HepG2 (cell line): ENCODE results near the gene RNF8. TPM values are rescaled to one million over a fixed set of nuclear protein-coding genes. Genes with fewer than 3 reads are reported as not detected.

Source experiments
- ERF ChIP-seq: IDR thresholded peaks from 2 replicates; pipeline ENCODE4 v1.6.1; 2018; ENCODE audit warnings: missing biosample characterization, missing genetic modification reagents
- FOXK2 ChIP-seq: fragments of 450-650 bp; IDR thresholded peaks from 2 replicates; pipeline ENCODE4 v1.6.1; 2016
- HDAC2 ChIP-seq: sonication (generic); formaldehyde crosslinking; IDR thresholded peaks from 2 replicates; pipeline ENCODE4 v1.4.0; 2020; ENCODE audit warnings: missing genetic modification reagents
- HNRNPLL ChIP-seq: fragments of 200-400 bp; formaldehyde crosslinking; IDR thresholded peaks from 2 replicates; pipeline ENCODE4 v1.6.1; 2017; ENCODE audit warnings: mild to moderate bottlenecking, low read depth, low read length; ENCODE audit not compliant: poor library complexity, severe bottlenecking
- HOMEZ ChIP-seq: IDR thresholded peaks from 2 replicates; pipeline ENCODE4 v1.6.1; 2016; ENCODE audit warnings: low read depth
- KLF12 ChIP-seq: sonication (generic); formaldehyde crosslinking; IDR thresholded peaks from 2 replicates; pipeline ENCODE4 v1.4.0; 2020; ENCODE audit warnings: missing genetic modification reagents, borderline replicate concordance
- MEF2D ChIP-seq: sonication (generic); formaldehyde crosslinking; IDR thresholded peaks from 2 replicates; pipeline ENCODE4 v1.5.1; 2020; ENCODE audit warnings: mild to moderate bottlenecking, missing genetic modification reagents
- NFKBIZ ChIP-seq: IDR thresholded peaks from 2 replicates; pipeline ENCODE4 v1.6.1; 2018; ENCODE audit warnings: missing genetic modification reagents, missing compliant biosample characterization
- POLR2AphosphoS2 ChIP-seq: IDR thresholded peaks from 2 replicates; pipeline ENCODE4 v1.6.1; 2011; ENCODE audit warnings: low read depth, low read length, improper control_type of control experiment
- REPIN1 ChIP-seq: sonication (generic); formaldehyde crosslinking; IDR thresholded peaks from 2 replicates; pipeline ENCODE4 v1.8.0; 2022; ENCODE audit warnings: missing genetic modification reagents, low read depth, mild to moderate bottlenecking, borderline replicate concordance
- REST ChIP-seq, 2 experiments: IDR thresholded peaks; 2 replicates each; pipeline ENCODE4 v1.6.1; 2011 to 2012; ENCODE audit warnings: low read length in 2 of 2, borderline replicate concordance in 1 of 2, low read depth in 1 of 2, mild to moderate bottlenecking in 1 of 2, moderate library complexity in 1 of 2
- ZBTB4 ChIP-seq: sonication (generic); formaldehyde crosslinking; IDR thresholded peaks from 2 replicates; pipeline ENCODE4 v1.4.0; 2020; ENCODE audit warnings: missing genetic modification reagents, mild to moderate bottlenecking, borderline replicate concordance
- ZBTB46 ChIP-seq: sonication (generic); formaldehyde crosslinking; IDR thresholded peaks from 2 replicates; pipeline ENCODE4 v1.4.0; 2020; ENCODE audit warnings: mild to moderate bottlenecking, missing genetic modification reagents, borderline replicate concordance
- ZNF510 ChIP-seq: sonication (generic); formaldehyde crosslinking; IDR thresholded peaks from 2 replicates; pipeline ENCODE4 v1.4.0; 2020; ENCODE audit warnings: low read depth, mild to moderate bottlenecking, missing genetic modification reagents
- polyA plus RNA-seq, 8 experiments: library from polyadenylated mRNA; depleted of rRNA in 3 of 8; stranded (reverse) in 7 of 8; unstranded in 1 of 8; fragments of >200 nt; fragmentation: Illumina TruSeq in 4 of 8; extraction: Trizol in 4 of 8; gene quantifications; 2 replicates each; pipeline versions ENCODE4 v1.2.1 to v1.2.3, GENCODE V29; 2011 to 2016; ENCODE audit warnings: low read depth in 4 of 8, missing spikeins in 1 of 8, mixed read lengths in 1 of 8; ENCODE audit not compliant: insufficient read depth in 1 of 8
- total RNA-seq, 5 experiments: library from RNA; depleted of rRNA; stranded (reverse); fragments of >200 nt; fragmentation: Illumina TruSeq; extraction: Trizol; gene quantifications; 2 replicates each; pipeline ENCODE4 v1.2.3, GENCODE V29; 2016; ENCODE audit warnings: low read depth in 1 of 5
- TF ChIP-seq, protein P1 (sequence below): sonication (generic); formaldehyde crosslinking; IDR thresholded peaks from 2 replicates; pipeline ENCODE4 v1.5.0; 2020; ENCODE audit warnings: missing genetic modification reagents, mild to moderate bottlenecking, borderline replicate concordance

Gene RNF8
- total and polyA plus RNA-seq, 2 of the 13 experiments (the other 11 are each of a cell fraction or from before 2014, with no cell fraction given): 21.8 to 47.6 TPM

DNA sequence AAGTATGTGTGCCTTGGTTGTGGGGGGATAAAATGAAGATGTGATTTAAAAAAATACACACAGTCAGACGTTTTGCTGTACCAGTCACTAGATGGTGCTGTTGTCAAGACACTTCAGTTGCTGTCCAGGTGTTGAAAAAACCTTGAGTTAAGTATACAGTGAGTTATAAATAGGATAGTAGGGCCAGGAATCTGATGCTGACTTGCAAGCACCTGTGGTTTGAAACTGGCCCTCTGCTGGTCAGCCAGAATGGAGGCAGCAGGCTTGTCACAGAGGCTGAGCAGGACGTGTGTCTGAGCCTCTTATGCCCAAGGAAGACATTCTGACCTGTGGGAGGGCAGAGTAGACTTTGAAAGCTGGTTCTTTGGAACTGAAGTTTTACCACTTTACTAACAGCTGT, 27.8 kb downstream of the RNF8 start (continued):
- TF ChIP-seq ZBTB4 (CRISPR knock-in tag) (no peak), ZNF510 (CRISPR knock-in tag) (no peak), FOXK2 (no peak), MEF2D (peak; percentile 72), NFKBIZ (CRISPR knock-in tag) (0 out of 2 replicates have a peak, but pooled peaks have one; percentile 39), HNRNPLL (no peak), KLF12 (no peak), ERF (peak; percentile 56; the same call in 1 of the 2 replicates), REST (IDR thresholded peaks at IDR 0.05; ENCODE audit: borderline replicate concordance in 1 of 2, low read depth in 1 of 2, low read length in 2 of 2) (peak in 1 of 2 experiments; percentile 80; a peak in 2 of 4 replicates), HOMEZ (CRISPR knock-in tag) (0 out of 2 replicates have a peak, but pooled peaks have one; percentile 14), REPIN1 (CRISPR knock-in tag) (peak; percentile 23; the same call in 1 of the 2 replicates), POLR2AphosphoS2 (no peak), HDAC2 (CRISPR knock-in tag) (0 out of 2 replicates have a peak, but pooled peaks have one; percentile 33), ZBTB46 (no peak)
- TF ChIP-seq, protein P1, sequence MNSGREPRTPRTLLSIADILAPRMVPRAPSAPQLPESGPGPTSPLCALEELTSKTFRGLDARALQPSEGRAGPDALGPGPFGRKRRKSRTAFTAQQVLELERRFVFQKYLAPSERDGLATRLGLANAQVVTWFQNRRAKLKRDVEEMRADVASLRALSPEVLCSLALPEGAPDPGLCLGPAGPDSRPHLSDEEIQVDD: no peak
